Measurements from ENCODE around the gene SYNCRIP. TPM values are rescaled to one million over a fixed set of nuclear protein-coding genes. Genes with fewer than 3 reads are reported as not detected.
"Not testable (repeated sequence)": the region's sequence is repeated elsewhere in the genome, so short reads cannot be mapped to it uniquely, and the experiment has no call there.

The SYNCRIP gene
- total RNA-seq, 1 donor from 2014 or later: 93.6 TPM

DNA sequence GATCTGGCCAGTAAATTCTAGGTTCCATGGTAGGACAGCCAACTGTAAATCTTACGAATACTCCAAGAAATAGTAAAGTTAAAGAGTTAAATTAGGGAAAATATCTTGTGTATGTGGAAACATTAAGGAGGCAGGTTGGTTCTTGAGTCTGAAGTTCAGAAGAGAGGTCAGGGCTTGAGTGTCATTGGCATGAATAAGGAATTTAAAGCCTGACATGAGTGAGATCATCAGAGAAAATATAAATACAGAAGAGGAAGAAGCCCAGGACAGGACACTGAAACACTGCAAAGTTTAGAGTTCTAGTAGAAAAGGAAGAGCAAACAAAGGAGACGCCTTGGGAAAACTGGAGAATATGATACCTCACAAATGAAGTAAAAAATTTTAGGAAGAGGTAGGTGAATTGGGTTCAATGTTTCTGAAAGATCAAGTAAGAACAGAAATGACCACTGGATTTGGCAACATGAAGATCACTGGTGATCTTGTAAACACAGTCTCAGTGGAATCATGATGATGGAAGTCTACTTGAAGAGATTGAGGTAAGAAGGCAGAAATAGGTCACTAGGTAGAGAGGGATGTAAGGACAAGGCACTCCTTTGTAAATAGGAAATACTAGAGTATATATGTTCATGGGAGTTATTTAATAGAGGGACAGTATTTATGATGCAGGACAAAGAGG lies 41.6 kb upstream of the SYNCRIP start:
- Mint-ChIP-seq H3K9me3 (ENCODE audit: unreplicated experiment) (peaks cover 2% of the 10 kb centered on the region), H3K4me1 (ENCODE audit: low read depth, unreplicated experiment) (no peaks in the 10 kb centered on the region), H3K27ac (ENCODE audit: unreplicated experiment) (no peak overlapping the region), H3K27me3 (ENCODE audit: unreplicated experiment) (no peaks in the 10 kb centered on the region), H3K4me3 (ENCODE audit: unreplicated experiment) (no peak overlapping the region), H3K36me3 (ENCODE audit: unreplicated experiment) (no peaks in the 10 kb centered on the region)
- no peak for DNase-seq
- TF ChIP-seq, protein P1, sequence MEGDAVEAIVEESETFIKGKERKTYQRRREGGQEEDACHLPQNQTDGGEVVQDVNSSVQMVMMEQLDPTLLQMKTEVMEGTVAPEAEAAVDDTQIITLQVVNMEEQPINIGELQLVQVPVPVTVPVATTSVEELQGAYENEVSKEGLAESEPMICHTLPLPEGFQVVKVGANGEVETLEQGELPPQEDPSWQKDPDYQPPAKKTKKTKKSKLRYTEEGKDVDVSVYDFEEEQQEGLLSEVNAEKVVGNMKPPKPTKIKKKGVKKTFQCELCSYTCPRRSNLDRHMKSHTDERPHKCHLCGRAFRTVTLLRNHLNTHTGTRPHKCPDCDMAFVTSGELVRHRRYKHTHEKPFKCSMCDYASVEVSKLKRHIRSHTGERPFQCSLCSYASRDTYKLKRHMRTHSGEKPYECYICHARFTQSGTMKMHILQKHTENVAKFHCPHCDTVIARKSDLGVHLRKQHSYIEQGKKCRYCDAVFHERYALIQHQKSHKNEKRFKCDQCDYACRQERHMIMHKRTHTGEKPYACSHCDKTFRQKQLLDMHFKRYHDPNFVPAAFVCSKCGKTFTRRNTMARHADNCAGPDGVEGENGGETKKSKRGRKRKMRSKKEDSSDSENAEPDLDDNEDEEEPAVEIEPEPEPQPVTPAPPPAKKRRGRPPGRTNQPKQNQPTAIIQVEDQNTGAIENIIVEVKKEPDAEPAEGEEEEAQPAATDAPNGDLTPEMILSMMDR (IDR thresholded peaks at IDR 0.05; ENCODE audit: partially characterized antibody, unreplicated experiment): no peak

GRCh38 chr6:85681899-85682298 lies 39.2 kb upstream of the SYNCRIP start:
- H3K27me3 Mint-ChIP-seq (ENCODE audit: unreplicated experiment); H3K4me1 Mint-ChIP-seq (ENCODE audit: low read depth, unreplicated experiment); H3K4me3 Mint-ChIP-seq (ENCODE audit: unreplicated experiment); H3K36me3 Mint-ChIP-seq (ENCODE audit: unreplicated experiment); DNase-seq; H3K27ac Mint-ChIP-seq (ENCODE audit: unreplicated experiment); H3K9me3 Mint-ChIP-seq (ENCODE audit: unreplicated experiment): not testable (repeated sequence)

DNA sequence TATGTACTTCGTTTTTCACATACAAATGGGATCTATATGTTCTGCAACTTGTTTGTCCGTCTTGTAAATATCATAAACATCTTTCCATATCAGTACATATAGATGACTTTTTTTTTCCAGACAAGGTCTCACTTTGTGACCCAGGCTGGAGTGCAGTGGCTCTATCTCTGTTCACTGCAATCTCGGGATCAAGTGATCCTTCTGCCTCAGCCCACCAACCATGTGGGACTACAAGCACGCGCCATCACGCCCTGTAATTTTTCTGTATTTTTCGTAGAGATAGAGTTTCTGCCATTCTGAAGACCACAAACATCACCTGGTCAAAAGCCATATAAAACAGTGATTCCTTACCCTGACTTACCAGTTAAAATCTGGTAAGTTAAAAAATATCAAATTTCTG lies 37.7 kb upstream of the SYNCRIP start:
- H3K4me1 Mint-ChIP-seq (ENCODE audit: low read depth, unreplicated experiment): peaks cover 14% of the 10 kb centered on the region
- no peak for DNase-seq
- H3K9me3 Mint-ChIP-seq (ENCODE audit: unreplicated experiment): peaks cover 5% of the 10 kb centered on the region
- no peaks in the 10 kb centered on the region for H3K36me3 Mint-ChIP-seq (ENCODE audit: unreplicated experiment)
- peak overlapping the region; percentile 18 for H3K4me3 Mint-ChIP-seq (ENCODE audit: unreplicated experiment)
- H3K27ac Mint-ChIP-seq (ENCODE audit: unreplicated experiment): no peak overlapping the region
- H3K27me3 Mint-ChIP-seq (ENCODE audit: unreplicated experiment): peaks cover 6% of the 10 kb centered on the region
- TF ChIP-seq, protein P1 (IDR thresholded peaks at IDR 0.05; ENCODE audit: partially characterized antibody, unreplicated experiment): no peak

GRCh38 chr6:85679445-85680123 lies 36.9 kb upstream of the SYNCRIP start:
- TF ChIP-seq, protein P1 (IDR thresholded peaks at IDR 0.05; ENCODE audit: partially characterized antibody, unreplicated experiment): no peak
- H3K4me3 Mint-ChIP-seq (ENCODE audit: unreplicated experiment): peak overlapping the region; percentile 79
- peaks cover 6% of the 10 kb centered on the region for H3K27me3 Mint-ChIP-seq (ENCODE audit: unreplicated experiment)
- H3K27ac Mint-ChIP-seq (ENCODE audit: unreplicated experiment): no peak overlapping the region
- peaks cover 14% of the 10 kb centered on the region for H3K4me1 Mint-ChIP-seq (ENCODE audit: low read depth, unreplicated experiment)
- peaks cover 5% of the 10 kb centered on the region for H3K9me3 Mint-ChIP-seq (ENCODE audit: unreplicated experiment)
- H3K36me3 Mint-ChIP-seq (ENCODE audit: unreplicated experiment): no peaks in the 10 kb centered on the region
- no peak for DNase-seq

DNA sequence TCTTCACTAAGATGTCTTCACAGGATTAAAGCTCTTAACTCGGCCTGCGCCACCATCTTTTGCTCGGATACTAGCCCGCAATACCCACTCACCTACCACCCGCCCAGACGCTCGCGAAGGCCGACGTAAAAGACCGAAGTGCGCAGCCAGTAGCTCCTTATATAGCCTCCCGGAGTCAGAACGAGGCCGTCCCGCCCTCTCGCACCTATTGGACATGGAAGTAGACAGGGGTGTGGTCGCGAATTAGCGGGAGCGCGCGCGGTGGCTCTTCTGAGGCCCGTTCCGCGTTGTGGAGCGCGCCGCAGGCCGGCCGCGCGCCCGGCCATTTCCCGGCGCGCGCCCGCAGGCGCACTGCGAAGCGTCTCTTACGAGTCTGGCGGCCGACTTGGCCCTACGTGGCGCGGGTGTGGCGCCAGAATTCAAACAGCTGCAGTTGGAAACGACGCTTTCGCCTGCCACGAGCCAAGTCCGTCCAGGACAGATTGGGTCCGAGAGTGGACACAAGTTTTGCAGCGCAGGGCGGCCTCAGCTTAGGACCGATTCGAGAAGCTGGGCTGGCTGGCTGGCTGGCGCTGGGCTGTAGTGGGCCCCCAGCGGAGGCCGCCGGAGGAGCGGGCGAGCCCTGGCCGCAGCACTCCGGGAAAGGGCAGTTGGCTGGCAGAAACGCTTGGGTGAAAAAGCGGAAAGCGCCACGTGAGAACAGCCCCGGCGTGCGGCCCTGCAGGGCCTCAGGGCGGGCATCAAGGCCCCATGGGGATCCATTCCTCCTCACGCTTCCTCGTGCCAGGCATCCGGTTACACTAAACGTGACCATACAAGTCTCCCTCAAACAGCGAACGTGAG lies 36.1 kb upstream of the SYNCRIP start:
- peaks cover 6% of the 10 kb centered on the region for H3K27me3 Mint-ChIP-seq (ENCODE audit: unreplicated experiment)
- H3K9me3 Mint-ChIP-seq (ENCODE audit: unreplicated experiment): peaks cover 5% of the 10 kb centered on the region
- peak overlapping the region; percentile 91 for H3K27ac Mint-ChIP-seq (ENCODE audit: unreplicated experiment)
- TF ChIP-seq, protein P1 (IDR thresholded peaks at IDR 0.05; ENCODE audit: partially characterized antibody, unreplicated experiment): no peak
- H3K4me3 Mint-ChIP-seq (ENCODE audit: unreplicated experiment): peak overlapping the region; percentile 99
- peak; percentile 94 for DNase-seq
- H3K4me1 Mint-ChIP-seq (ENCODE audit: low read depth, unreplicated experiment): peaks cover 14% of the 10 kb centered on the region
- H3K36me3 Mint-ChIP-seq (ENCODE audit: unreplicated experiment): no peaks in the 10 kb centered on the region

Data from glutamatergic neuron (in vitro differentiated cells).